ENCODE data around the gene TBC1D22A.

Gene TBC1D22A

GRCh38 chr22:47197773-47198500, 435.5 kb downstream of the TBC1D22A start:
- peak in 1 of 2 experiments; percentile 1 for DNase-seq

- peak in 1 of 2 experiments; percentile 0 for DNase-seq
These were observed 436.4 kb downstream of the TBC1D22A start for GRCh38 chr22:47198801-47199251.

GRCh38 chr22:47199261-47199978, 437.0 kb downstream of the TBC1D22A start:
- no peak for DNase-seq

- DNase-seq = no peak
These were observed 437.5 kb downstream of the TBC1D22A start for GRCh38 chr22:47199979-47200272.

GRCh38 chr22:47200273-47201051, 438.0 kb downstream of the TBC1D22A start:
- DNase-seq = no peak

GRCh38 chr22:47201186-47201995, 438.9 kb downstream of the TBC1D22A start:
- peak in 1 of 2 experiments; percentile 1 for DNase-seq

- DNase-seq = no peak
These were observed 439.8 kb downstream of the TBC1D22A start for GRCh38 chr22:47201996-47202818.

- no peak for DNase-seq
These were observed 440.5 kb downstream of the TBC1D22A start for GRCh38 chr22:47202819-47203553.

GRCh38 chr22:47203554-47203991, 441.1 kb downstream of the TBC1D22A start:
- DNase-seq = no peak

GRCh38 chr22:47204002-47204979, 441.8 kb downstream of the TBC1D22A start:
- DNase-seq = no peak

GRCh38 chr22:47205081-47205491, 442.6 kb downstream of the TBC1D22A start:
- no peak for DNase-seq

- peak in 1 of 2 experiments; percentile 1 for DNase-seq
These were observed 443.1 kb downstream of the TBC1D22A start for GRCh38 chr22:47205554-47205953.

GRCh38 chr22:47206164-47206563, 443.7 kb downstream of the TBC1D22A start:
- DNase-seq = peak in 1 of 2 experiments; percentile 2

GRCh38 chr22:47206666-47207218, 444.3 kb downstream of the TBC1D22A start:
- DNase-seq = no peak

GRCh38 chr22:47207387-47207786, 444.9 kb downstream of the TBC1D22A start:
- no peak for DNase-seq

- no peak for DNase-seq
These were observed 445.6 kb downstream of the TBC1D22A start for GRCh38 chr22:47207846-47208554.

GRCh38 chr22:47208630-47209029, 446.2 kb downstream of the TBC1D22A start:
- no peak for DNase-seq

- DNase-seq = no peak
These were observed 446.6 kb downstream of the TBC1D22A start for GRCh38 chr22:47209040-47209514.
